ENCODE results near the gene APP. TPM values are rescaled to one million over a fixed set of nuclear protein-coding genes. Genes with fewer than 3 reads are reported as not detected.

Gene APP
- total and polyA plus RNA-seq, 2 of the 13 experiments (the other 11 are each of a cell fraction or from before 2014, with no cell fraction given), result 70.6 to 262 TPM

DNA sequence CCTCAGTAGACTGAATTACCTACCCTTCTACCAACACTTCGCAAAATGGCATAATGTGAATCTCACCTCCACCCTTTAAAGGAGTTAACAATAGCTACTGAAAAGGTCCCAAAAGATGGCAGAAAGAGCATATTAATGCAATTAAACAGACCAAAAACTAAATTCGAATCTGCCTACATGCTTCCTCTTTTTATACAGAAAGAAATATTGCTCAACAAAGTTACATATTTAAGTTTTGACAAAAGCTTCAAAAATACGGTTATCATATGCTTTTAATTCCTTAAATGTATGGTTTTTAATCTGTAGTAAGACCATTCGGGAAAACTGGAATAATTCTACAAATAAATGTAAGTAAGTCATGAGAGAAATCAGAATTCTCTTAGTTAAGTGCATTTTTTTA lies 2.2 kb downstream of the APP start (continued):
- TF ChIP-seq, protein P1, sequence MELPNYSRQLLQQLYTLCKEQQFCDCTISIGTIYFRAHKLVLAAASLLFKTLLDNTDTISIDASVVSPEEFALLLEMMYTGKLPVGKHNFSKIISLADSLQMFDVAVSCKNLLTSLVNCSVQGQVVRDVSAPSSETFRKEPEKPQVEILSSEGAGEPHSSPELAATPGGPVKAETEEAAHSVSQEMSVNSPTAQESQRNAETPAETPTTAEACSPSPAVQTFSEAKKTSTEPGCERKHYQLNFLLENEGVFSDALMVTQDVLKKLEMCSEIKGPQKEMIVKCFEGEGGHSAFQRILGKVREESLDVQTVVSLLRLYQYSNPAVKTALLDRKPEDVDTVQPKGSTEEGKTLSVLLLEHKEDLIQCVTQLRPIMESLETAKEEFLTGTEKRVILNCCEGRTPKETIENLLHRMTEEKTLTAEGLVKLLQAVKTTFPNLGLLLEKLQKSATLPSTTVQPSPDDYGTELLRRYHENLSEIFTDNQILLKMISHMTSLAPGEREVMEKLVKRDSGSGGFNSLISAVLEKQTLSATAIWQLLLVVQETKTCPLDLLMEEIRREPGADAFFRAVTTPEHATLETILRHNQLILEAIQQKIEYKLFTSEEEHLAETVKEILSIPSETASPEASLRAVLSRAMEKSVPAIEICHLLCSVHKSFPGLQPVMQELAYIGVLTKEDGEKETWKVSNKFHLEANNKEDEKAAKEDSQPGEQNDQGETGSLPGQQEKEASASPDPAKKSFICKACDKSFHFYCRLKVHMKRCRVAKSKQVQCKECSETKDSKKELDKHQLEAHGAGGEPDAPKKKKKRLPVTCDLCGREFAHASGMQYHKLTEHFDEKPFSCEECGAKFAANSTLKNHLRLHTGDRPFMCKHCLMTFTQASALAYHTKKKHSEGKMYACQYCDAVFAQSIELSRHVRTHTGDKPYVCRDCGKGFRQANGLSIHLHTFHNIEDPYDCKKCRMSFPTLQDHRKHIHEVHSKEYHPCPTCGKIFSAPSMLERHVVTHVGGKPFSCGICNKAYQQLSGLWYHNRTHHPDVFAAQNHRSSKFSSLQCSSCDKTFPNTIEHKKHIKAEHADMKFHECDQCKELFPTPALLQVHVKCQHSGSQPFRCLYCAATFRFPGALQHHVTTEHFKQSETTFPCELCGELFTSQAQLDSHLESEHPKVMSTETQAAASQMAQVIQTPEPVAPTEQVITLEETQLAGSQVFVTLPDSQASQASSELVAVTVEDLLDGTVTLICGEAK (IDR thresholded peaks at IDR 0.05), result no peak
- TF ChIP-seq, protein P1 (CRISPR knock-in tag; IDR thresholded peaks at IDR 0.05), result no peak
- TF ChIP-seq PCBP1 (IDR thresholded peaks at IDR 0.05; ENCODE audit: borderline replicate concordance, low read depth, low read length) (no peak), GABPB1 (CRISPR knock-in tag; IDR thresholded peaks at IDR 0.05) (no peak), NR2C2 (CRISPR knock-in tag; IDR thresholded peaks at IDR 0.05; ENCODE audit: borderline replicate concordance) (no peak), JARID2 (CRISPR knock-in tag; IDR thresholded peaks at IDR 0.05; ENCODE audit: insufficient replicate concordance) (no peak), ASH2L (IDR thresholded peaks at IDR 0.05; ENCODE audit: insufficient read length, low read depth, low read length) (no peak)
- TF ChIP-seq, protein P2, sequence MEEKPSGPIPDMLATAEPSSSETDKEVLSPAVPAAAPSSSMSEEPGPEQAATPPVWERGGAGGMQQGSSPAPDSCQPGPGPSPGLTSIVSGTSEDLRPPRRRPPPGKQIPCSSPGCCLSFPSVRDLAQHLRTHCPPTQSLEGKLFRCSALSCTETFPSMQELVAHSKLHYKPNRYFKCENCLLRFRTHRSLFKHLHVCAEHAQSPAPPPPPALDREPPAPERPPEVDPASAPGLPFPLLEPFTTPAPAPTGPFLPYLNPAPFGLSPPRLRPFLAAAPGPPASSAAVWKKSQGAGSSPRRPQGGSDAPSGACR (CRISPR knock-in tag; IDR thresholded peaks at IDR 0.05), result no peak
- TF ChIP-seq, protein P3, sequence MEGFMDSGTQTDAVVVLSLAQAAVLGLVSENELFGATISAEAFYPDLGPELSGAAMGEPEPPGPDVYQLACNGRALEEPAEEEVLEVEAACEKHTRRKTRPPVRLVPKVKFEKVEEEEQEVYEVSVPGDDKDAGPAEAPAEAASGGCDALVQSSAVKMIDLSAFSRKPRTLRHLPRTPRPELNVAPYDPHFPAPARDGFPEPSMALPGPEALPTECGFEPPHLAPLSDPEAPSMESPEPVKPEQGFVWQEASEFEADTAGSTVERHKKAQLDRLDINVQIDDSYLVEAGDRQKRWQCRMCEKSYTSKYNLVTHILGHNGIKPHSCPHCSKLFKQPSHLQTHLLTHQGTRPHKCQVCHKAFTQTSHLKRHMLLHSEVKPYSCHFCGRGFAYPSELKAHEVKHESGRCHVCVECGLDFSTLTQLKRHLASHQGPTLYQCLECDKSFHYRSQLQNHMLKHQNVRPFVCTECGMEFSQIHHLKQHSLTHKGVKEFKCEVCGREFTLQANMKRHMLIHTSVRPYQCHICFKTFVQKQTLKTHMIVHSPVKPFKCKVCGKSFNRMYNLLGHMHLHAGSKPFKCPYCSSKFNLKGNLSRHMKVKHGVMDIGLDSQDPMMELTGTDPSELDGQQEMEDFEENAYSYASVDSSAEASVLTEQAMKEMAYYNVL (CRISPR knock-in tag; IDR thresholded peaks at IDR 0.05; ENCODE audit: borderline replicate concordance), result no peak

Data from HepG2 (cell line).